PC-3 (cell line): Measurements from ENCODE around the gene ADGRG1. TPM values are rescaled to one million over a fixed set of nuclear protein-coding genes. Genes with fewer than 3 reads are reported as not detected.

Source experiments
- ATAC-seq: fragments of 200-7000 bp; cut with Tn5 transposase; 2 replicates; pipeline ENCODE4 v1.9.1; 2020; ENCODE audit warnings: mild to moderate bottlenecking, moderate library complexity
- BruUV-seq: library from RNA; stranded (reverse); fragments of 400-500 nt; replicated peaks from 2 replicates; lab custom pipeline; 2021; lab: Mats Ljungman, UMichigan
- CTCF ChIA-PET: fragments of 300-600 bp; sonication (Branson Sonifier 250); formaldehyde crosslinking; loops from one replicate; lab custom pipeline; 2022; ENCODE audit warnings: antibody characterized with exemption; lab: Charles Lee
- POLR2A ChIA-PET: fragments of 300-600 bp; sonication (Branson Sonifier 250); formaldehyde crosslinking; loops from one replicate; lab custom pipeline; 2022; ENCODE audit warnings: antibody characterized with exemption; ENCODE audit not compliant: unreplicated experiment; lab: Charles Lee
- DNase-seq: peaks from one replicate; pipeline ENCODE4 v3.0.0-alpha.2; 2015
- H2AFZ ChIP-seq: fragments of 300-600 bp; sonication (generic); 2 replicates; pipeline ENCODE4 v1.6.0; 2016; ENCODE audit warnings: antibody characterized with exemption, low read length
- H3F3A ChIP-seq: fragments of 300-600 bp; sonication (generic); one replicate; pipeline ENCODE4 v1.6.0; 2017; ENCODE audit warnings: antibody characterized with exemption, low read length, control low read depth, mild to moderate bottlenecking; ENCODE audit not compliant: unreplicated experiment
- H3K27ac ChIP-seq: fragments of 300-600 bp; sonication (generic); 2 replicates; pipeline ENCODE4 v1.5.1; 2016; ENCODE audit warnings: mild to moderate bottlenecking, low read length
- H3K27me3 ChIP-seq: fragments of 300-600 bp; sonication (generic); 2 replicates; pipeline ENCODE4 v1.6.1; 2016; ENCODE audit warnings: low read length, mixed read lengths
- H3K36me3 ChIP-seq: fragments of 300-600 bp; sonication (generic); 2 replicates; pipeline ENCODE4 v1.6.1; 2016; ENCODE audit warnings: low read depth, mixed run types, low read length, mixed read lengths
- H3K4me1 ChIP-seq: fragments of 300-600 bp; sonication (generic); 2 replicates; pipeline ENCODE4 v1.5.1; 2016; ENCODE audit warnings: low read length; ENCODE audit not compliant: insufficient read depth
- H3K4me2 ChIP-seq: fragments of 300-600 bp; sonication (generic); 2 replicates; pipeline ENCODE4 v1.6.0; 2016; ENCODE audit warnings: low read length
- H3K4me3 ChIP-seq: fragments of 300-600 bp; sonication (generic); 2 replicates; pipeline ENCODE4 v1.5.1; 2016; ENCODE audit warnings: mild to moderate bottlenecking, low read length, mixed read lengths
- H3K79me2 ChIP-seq: fragments of 300-600 bp; sonication (generic); 2 replicates; pipeline ENCODE4 v1.6.1; 2017; ENCODE audit warnings: low read length, mixed read lengths
- H3K9ac ChIP-seq: fragments of 300-600 bp; sonication (generic); 2 replicates; pipeline ENCODE4 v1.6.0; 2016; ENCODE audit warnings: mild to moderate bottlenecking, low read length
- H3K9me2 ChIP-seq: fragments of 300-600 bp; sonication (generic); replicated peaks from 2 replicates; pipeline ENCODE4 v1.6.1; 2016; ENCODE audit warnings: mixed run types, low read length, mixed read lengths
- H3K9me3 ChIP-seq: fragments of 300-600 bp; sonication (generic); 2 replicates; pipeline ENCODE4 v1.6.1; 2016; ENCODE audit warnings: low read length, mixed read lengths
- H4K20me1 ChIP-seq: fragments of 300-600 bp; sonication (generic); 2 replicates; pipeline ENCODE4 v1.6.1; 2016; ENCODE audit warnings: low read length, mixed read lengths
- CTCF ChIP-seq: fragments of 300-600 bp; sonication (generic); conservative IDR thresholded peaks from 2 replicates; pipeline ENCODE4 v1.5.1; 2017; ENCODE audit warnings: antibody characterized with exemption, low read depth, mild to moderate bottlenecking, low read length
- EZH2 ChIP-seq: fragments of 300-600 bp; sonication (generic); IDR thresholded peaks from one replicate; pipeline ENCODE4 v1.6.1; 2017; ENCODE audit warnings: antibody characterized with exemption, mild to moderate bottlenecking, low read length; ENCODE audit not compliant: unreplicated experiment
- EZH2phosphoT487 ChIP-seq: fragments of 300-600 bp; sonication (generic); IDR thresholded peaks from 2 replicates; pipeline ENCODE4 v1.6.1; 2018; ENCODE audit warnings: mild to moderate bottlenecking, antibody characterized with exemption, low read length, borderline replicate concordance
- intact Hi-C: fragments of 100-400 bp; cut with micrococcal nuclease; formaldehyde crosslinking; loops from 2 replicates; pipeline ENCODE4 v1.9.0; 2023
- total RNA-seq: library from RNA; depleted of rRNA; stranded (reverse); fragments of >200 nt; gene quantifications from 2 replicates; pipeline ENCODE4 v1.2.3, GENCODE V29; 2014

ADGRG1 gene
- total RNA-seq, 1 experiment from 2014 or later: 33.7 TPM

GRCh38 chr16:57624044-57624688 is 4.3 kb upstream of the ADGRG1 start:
- intact Hi-C loops: no loop called here
- peak overlapping the region; percentile 97 for H3K4me2 ChIP-seq
- no peak for DNase-seq

GRCh38 chr16:57624806-57625500 is 3.5 kb upstream of the ADGRG1 start:
- Histone ChIP-seq H3K4me1 (peaks cover 79% of the 10 kb centered on the region), H3K36me3 (no peaks in the 10 kb centered on the region), H4K20me1 (no peaks in the 10 kb centered on the region), H2AFZ (no peak overlapping the region), H3K4me2 (no peak overlapping the region), H3K4me3 (no peak overlapping the region), H3K9me2 (no peaks in the 10 kb centered on the region), H3K27ac (peak overlapping the region; percentile 99), H3K79me2 (peaks cover 70% of the 10 kb centered on the region), H3K27me3 (no peaks in the 10 kb centered on the region), H3F3A (no peaks in the 10 kb centered on the region), H3K9ac (peak overlapping the region; percentile 90), H3K9me3 (no peaks in the 10 kb centered on the region)
- ChIA-PET POLR2A (no interaction called here), CTCF (no interaction called here)
- intact Hi-C loops: no loop called here
- no peak for ATAC-seq
- no TSS peak for BruUV-seq
- no peak for TF ChIP-seq EZH2phosphoT487
- TF ChIP-seq EZH2: no peak
- no peak for TF ChIP-seq CTCF
- DNase-seq: no peak

More at GRCh38 chr16:57624044-57624688, 4.3 kb upstream of the ADGRG1 start:
- Histone ChIP-seq H3K9me3 (no peaks in the 10 kb centered on the region), H3K27me3 (no peaks in the 10 kb centered on the region), H2AFZ (no peak overlapping the region), H3K36me3 (no peaks in the 10 kb centered on the region), H3K9me2 (no peaks in the 10 kb centered on the region), H3K4me3 (no peak overlapping the region), H3K79me2 (peaks cover 62% of the 10 kb centered on the region), H3K27ac (peak overlapping the region; percentile 99), H3K9ac (peak overlapping the region; percentile 90), H3F3A (no peaks in the 10 kb centered on the region), H4K20me1 (no peaks in the 10 kb centered on the region), H3K4me1 (peaks cover 81% of the 10 kb centered on the region)
- ChIA-PET CTCF (interaction anchor here (0.9 kb wide), 1 partner anchor 33 kb away, joined by 4 read pairs; no protein-coding TSS in a partner anchor), POLR2A (interaction anchor here (0.6 kb wide), 1 partner anchor 20 kb away, joined by 3 read pairs; no protein-coding TSS in a partner anchor)
- ATAC-seq: no peak
- TF ChIP-seq CTCF (no peak), EZH2 (no peak), EZH2phosphoT487 (no peak)
- no TSS peak for BruUV-seq
